IPS-18c (cell line): Measurements from ENCODE around the gene SORCS3.
"Not testable (repeated sequence)": the region's sequence is repeated elsewhere in the genome, so short reads cannot be mapped to it uniquely, and the experiment has no call there.

Experiments used
- H3K4me3 ChIP-seq: 2 replicates; pipeline ENCODE4 v1.7.0; 2013; ENCODE audit warnings: low read depth, mild to moderate bottlenecking, low read length, moderate library complexity; ENCODE audit not compliant: insufficient read depth
- H3K9me3 ChIP-seq: one replicate; pipeline ENCODE4 v1.6.1; 2013; ENCODE audit warnings: mild to moderate bottlenecking, low read length, moderate library complexity; ENCODE audit not compliant: control insufficient read depth, insufficient read depth

SORCS3 gene

DNA sequence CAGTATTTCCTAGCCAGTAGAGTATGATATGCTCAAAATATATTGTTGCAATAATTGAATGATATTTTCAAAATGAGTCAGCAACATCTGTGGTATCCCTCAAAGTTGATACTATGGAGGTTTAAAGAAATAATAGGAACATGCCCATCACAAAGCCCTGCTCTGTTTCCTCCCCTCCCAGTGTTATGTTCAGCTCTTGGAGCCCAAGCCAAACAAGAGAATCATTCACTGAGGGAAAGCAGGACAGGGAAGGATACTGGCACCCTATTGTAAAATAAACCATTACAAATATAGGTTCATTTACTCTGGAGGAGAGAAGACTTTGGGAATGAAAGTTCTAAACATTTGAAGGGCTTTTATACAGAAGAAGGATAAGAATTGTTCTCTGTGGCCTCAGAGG, 37.6 kb downstream of the SORCS3 start:
- H3K9me3 ChIP-seq, result no peaks in the 10 kb centered on the region
- H3K4me3 ChIP-seq, result no peak overlapping the region

DNA sequence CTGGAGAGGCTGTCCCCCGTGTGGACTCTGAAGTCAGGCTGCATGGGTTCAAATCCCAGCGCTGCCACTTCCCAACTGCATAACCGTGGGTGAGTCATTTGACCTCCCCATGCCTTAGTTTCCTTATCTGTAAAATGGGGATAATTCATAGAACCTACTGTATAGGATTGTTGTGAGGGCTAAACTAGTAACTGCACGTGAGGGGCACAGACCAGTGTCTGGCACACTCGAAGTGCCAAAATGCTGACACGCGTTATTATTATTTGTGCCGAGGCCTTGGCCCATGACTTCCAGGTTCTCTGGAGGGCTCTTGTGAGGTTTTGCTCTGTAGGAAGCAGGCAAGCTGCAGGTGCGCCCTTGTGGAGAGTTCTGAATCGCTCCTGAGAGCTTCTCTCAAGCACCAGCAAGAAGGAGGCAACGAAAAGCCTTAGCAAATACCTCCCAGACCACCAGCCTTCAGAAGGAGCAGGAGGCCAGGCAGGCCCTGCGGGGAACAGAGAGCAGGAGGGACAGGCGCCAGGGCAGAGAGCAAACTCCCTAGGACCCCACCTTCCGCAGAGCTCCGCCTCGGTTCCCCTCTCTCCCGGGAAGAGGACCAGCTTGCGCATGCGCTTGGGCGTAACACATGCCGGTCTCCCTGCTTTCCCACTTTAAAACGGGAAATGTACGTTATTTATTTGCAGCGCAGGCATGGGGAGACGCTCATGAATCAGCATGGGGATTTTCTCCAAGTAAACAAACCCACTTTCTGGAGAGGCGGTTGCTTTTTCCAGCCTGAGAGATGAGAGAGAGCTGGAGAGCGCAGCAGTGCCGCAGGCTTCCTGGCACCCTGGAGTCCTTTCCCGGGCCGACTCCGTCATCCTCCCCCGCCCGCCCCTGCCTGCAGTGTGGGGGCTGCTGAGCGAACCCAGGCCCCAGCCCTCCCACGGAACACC, 39.6 kb downstream of the SORCS3 start:
- peak overlapping the region; percentile 47; the same call in 1 of the 2 replicates for H3K4me3 ChIP-seq
- H3K9me3 ChIP-seq, result no peaks in the 10 kb centered on the region

DNA sequence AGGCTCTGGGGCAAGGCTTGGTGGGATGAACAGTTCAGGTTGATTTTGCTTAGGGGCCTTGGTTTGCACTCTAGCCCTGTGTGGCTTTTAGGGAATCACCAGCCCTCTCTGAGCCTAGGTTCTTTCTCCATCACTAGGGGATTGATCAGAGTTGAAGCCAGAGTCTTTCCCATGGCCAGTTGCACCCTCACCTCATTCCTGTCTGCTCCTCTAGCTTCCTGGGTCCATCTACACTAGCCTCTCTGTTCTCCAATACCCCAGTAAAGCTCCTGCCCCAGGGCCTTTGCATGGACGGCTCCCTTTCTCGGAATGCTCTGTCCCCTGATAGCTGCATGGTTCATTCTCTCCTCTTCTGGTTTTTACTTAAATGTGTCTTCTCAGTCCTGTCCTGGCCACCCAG, 40.4 kb downstream of the SORCS3 start:
- H3K4me3 ChIP-seq, result peak overlapping the region; percentile 47; the same call in 1 of the 2 replicates
- H3K9me3 ChIP-seq, result no peaks in the 10 kb centered on the region

DNA sequence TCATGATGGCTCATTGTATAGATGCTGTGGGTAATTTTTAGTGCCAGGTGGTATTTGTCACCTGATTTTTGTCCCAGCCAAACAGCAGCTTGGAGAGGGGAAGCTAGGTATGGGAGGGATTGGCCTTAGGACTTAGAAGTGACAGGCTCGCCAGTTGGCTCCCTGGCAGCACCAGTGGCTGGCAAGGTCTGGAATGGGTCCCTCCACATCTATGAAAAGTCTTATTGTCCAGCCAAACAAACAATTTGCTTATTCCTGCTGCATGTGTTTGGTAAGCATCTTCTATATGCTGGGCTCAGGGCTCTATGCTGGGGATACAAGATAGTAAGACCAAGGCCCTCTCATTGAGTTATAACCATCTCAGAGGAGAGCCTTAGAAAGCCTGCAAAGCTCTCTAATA, 42.5 kb downstream of the SORCS3 start:
- no peaks in the 10 kb centered on the region for H3K9me3 ChIP-seq
- no peak overlapping the region for H3K4me3 ChIP-seq

DNA sequence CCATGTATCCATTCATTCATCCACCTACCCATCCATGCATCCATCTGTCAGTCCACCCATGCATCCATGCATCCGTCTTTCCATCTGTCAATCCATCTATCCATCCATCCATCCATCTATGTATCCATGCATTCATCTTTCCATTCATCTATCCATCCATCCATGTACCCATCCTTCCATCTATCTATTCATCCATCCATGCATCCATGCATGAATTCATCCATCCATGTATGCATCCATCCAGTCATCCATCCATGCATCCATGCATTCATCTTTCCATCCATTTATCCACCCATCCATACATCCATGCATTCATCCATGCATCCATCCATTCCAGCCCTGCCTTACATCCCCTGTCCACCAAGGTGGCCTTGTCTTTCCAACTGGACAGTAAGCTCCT, 45.7 kb downstream of the SORCS3 start:
- Histone ChIP-seq H3K4me3 (no peak overlapping the region), H3K9me3 (no peaks in the 10 kb centered on the region)

DNA sequence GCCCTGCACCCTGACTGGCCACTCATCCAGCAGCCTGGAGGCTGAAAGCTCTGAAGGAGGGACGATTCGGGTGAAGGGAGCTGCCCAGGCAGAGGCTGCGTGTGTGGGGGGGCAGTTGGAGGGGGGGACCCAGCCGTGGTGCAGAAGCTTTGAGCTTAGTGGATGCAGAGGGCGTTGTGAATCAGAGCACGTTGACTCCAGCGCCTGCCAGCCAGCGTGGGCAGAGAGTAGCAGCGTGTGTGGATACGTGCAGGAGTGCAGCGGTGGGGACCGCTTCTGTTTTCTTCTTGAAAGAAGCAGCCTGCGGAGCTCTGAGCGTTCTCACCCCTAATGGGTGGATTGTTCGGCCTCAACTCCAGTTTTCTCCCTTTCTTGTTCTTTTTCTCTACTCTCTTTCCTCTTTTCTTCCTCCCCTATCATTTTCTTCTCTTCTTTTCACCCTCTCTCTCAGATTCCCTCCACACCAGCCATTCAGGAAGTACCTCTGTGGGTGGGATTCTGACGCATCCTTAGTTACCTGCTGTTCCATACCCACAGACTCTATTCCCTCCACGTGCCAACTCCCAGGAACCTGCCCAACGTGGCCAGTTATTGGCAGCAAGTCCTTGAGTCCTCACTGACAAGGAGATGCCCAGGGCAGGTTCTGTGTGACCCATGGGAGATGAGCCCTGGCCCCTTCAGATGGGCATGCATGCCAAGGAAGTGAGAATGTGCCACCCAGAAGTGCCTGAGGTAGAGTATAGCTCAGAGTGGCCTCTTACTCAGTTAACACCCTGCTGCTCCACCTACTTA, 47.4 kb downstream of the SORCS3 start:
- no peak overlapping the region for H3K4me3 ChIP-seq
- no peaks in the 10 kb centered on the region for H3K9me3 ChIP-seq

DNA sequence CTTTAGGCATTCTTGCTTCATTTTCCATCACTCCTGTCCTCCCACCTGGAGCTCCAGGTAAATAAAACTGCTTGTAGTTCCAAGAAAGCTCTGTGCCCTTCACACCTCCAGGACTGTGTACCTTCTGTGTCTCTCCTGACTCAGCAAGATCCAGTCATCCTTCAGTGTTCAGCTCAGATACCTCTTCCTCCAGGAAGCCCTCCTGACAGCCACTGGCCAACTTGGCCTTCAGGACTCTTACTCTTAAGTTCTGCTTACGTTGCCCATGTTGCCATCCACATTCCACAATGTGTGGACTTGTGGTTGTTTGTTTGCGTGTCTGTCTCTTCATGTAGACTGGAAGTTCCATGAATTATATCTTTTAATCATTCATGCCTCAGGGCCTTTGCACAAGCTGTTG, 48.0 kb downstream of the SORCS3 start:
- Histone ChIP-seq H3K4me3 (no peak overlapping the region), H3K9me3 (no peaks in the 10 kb centered on the region)

DNA sequence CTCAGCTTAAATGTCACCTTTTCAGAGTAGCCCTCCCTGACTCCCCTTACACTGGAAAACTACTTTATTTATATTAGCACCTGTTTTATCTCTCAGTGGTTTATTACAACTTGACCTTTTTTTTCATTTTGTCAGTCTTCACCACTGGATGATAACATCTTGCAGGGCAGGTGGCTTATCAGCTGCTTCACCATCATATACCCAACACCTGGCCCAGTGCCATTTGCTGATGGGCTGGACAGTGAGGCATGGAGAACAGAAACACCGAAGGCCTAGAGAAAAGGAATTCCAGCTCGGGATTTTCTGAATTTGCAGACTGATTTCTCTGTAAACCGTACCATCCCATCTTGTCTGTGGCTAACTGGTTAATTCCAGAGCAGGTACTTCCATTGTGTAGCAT, 48.5 kb downstream of the SORCS3 start:
- Histone ChIP-seq H3K4me3 (no peak overlapping the region), H3K9me3 (no peaks in the 10 kb centered on the region)

DNA sequence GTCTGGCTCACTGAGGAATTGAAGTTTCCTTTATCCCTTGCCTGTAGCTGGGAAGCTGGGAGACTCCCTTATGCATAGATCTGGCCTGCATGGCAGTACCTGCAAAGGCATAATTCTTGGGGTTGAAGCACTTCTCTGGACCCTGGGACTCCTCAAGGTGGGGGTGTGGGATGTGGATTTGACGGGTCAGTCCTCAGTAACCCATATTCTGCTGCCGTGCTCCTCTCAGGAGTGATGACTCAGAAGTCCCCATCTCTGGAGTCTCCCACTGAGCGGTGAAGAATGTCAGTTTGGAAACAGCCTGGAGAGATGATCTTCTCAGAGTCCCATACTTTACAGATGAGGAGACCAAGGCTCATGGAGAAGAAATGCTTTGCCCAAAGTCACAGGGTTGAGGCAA, 49.0 kb downstream of the SORCS3 start:
- H3K4me3 ChIP-seq, result no peak overlapping the region
- H3K9me3 ChIP-seq, result no peaks in the 10 kb centered on the region

DNA sequence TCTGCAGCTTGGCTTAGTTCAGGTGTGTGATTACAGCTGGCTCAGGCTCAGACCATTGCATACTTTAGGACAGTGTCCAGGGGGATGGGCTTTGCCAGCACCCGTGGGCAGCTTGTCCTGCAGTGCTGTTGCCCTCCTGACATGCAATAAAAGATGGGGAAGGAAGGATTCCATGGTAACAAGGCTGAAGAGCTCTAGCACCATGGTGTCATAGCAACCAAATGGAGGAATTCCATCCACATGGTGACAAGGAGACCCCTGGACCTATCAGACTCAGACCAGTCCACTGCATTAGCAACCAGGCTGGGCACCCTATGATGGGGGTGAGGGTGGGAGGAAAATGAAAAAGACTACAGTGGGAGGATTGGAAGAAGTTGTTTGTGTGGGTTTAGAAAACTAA, 49.9 kb downstream of the SORCS3 start:
- Histone ChIP-seq H3K9me3 (no peaks in the 10 kb centered on the region), H3K4me3 (no peak overlapping the region)

DNA sequence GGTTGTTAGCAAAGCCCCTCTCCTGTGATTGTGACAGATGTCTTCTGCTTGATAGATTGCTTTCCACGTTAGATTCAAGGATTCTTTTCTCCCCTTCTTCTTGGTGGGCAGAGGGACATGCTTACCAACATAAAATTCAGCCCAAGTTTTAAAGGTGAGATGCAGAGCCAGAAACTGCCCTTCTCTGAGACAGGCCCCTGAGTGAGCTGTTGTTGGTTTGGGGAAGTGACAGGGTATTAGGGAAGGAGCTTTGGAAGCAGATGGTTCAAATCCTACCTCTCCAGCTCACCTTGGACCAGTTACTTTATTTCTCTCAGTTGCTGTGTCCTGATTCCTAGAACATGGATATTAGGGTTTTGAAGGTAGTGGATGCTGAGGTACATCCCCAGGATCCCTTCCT, 53.0 kb downstream of the SORCS3 start:
- Histone ChIP-seq H3K9me3 (no peaks in the 10 kb centered on the region), H3K4me3 (no peak overlapping the region)

DNA sequence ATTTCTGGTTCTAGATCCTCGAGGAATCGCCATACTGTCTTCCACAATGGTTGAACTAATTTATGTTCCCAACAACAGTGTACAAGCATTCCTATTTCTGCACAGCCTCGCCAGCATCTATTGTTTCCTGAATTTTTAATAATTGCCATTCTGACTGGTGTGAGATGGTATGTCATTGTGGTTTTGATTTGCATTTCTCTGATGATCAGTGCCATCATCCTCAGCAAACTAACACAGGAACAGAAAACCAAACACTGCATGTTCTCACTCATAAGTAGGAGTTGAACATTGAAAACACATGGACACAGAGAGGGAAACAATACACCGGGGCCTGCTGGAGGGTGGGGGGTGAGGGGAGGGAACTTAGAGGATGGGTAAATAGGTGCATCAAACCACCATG, 62.2 kb downstream of the SORCS3 start:
- not testable (repeated sequence) for H3K9me3 ChIP-seq, H3K4me3 ChIP-seq

DNA sequence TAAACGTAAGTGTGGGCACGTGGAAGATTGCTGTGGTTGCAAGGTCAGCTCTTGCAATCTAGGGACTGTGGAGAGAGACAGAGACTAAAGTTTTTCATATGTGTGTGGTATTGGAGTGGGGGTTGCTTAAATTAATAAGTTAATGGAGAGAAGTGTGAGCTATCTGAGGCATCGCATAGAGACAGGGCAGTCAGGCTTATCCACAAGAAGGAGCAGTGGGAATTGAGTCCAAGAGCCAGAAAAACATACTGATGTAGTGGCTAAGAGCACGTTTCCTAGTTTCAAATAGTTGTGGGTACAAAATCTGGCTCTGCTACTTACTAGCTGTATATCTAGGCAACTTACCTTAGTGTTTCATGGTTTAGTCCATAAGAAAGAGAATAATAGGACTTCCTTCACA, 65.8 kb downstream of the SORCS3 start:
- no peak overlapping the region for H3K4me3 ChIP-seq

DNA sequence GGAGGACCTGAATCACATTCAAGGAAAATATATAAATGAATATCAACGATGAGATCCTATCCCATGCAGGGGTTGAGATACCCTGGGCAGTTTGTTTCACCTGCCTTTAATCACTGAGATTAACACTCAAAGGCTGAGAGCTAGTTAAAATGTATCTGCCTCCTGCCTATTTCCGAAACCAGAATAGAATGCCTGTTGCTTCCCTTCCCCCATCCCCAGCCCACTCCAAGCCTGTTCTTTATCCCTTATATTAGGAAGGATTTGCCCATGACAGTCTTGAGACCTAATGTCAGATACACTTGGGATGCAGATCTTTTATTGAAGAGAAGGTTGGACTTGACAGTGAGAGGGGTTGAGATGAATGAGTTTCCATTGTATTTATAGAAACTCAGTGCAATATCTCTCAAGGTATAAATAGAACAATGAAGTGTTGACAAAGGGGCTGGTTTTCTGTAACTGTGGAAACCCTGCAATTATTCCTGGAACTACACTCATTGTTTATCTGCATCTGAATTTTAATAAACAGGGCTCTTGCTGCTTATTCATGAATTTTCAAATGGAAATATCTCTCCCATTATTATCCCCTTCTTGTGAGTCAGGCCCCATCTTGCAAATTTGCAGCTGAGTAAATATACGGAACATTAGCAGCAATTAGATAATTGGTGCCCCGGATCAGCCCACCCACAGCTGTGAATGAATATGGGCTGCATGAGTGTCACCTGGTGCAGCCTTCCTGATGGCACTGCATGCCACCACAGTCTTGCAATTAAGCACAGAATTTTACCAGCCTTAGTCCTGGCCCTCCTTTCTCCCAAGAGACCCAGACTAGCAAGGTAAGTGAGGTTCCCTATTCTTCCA, 66.7 kb downstream of the SORCS3 start:
- no peak overlapping the region for H3K4me3 ChIP-seq
- no peaks in the 10 kb centered on the region for H3K9me3 ChIP-seq

More for the DNA sequence above, 65.8 kb downstream of the SORCS3 start:
- H3K9me3 ChIP-seq, result no peaks in the 10 kb centered on the region

DNA sequence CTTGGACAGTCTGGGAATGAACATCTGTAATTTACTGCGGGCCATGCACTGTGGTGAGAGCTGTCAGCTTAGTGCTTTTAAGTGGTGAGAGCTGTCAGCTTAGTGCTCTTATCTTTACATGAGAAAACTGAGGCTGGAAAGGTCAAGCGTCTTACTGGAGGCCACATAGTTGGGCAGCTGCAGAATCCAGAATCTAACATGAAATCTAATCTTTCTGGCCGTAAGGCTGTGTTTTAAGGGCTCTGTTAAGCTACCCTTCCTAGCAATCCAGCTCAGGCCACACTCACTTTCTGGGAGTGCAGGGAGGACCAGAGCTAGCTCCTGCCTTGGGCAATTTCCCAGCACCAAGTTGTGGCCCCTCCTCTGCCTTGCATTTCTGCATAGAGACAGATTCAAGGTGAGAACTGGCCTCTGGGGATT, 70.2 kb downstream of the SORCS3 start:
- H3K9me3 ChIP-seq, result no peaks in the 10 kb centered on the region
- no peak overlapping the region for H3K4me3 ChIP-seq

DNA sequence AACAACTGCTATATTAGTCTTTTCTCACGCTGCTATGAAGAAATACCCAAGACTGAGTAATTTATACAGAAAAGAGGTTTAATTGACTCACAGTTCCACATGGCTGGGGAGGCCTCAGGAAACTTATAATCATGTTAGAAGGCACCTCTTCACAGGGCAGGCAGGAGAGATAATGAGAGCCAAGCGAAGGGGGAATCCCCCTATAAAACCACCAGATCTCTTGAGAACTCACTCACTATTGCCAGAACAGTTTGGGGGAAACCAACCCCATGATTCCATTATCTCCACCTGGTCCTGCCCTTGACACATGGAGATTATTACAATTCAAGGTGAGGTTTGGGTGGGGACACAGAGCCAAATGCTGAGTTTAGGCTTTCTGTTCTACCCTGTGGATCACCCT, 89.5 kb downstream of the SORCS3 start:
- not testable (repeated sequence) for H3K4me3 ChIP-seq, H3K9me3 ChIP-seq

DNA sequence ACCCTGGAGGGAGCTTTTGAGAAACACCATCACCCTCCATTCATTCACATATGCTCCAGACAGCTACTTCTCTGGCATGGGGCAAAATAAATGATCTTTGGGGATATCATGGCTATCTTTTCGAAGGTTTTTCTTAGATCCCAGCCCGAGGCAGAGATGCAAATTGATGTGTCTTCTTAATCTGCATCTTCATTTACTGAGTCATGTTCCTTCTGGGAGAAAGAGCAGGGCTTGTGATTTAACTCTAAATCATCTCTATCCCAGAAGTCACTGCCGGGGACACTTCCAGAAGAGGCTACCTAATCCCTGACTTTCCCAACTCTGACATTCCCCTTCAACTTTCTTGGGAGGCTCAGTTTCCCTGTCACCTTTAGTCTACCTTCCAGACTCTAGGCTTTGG, 90.1 kb downstream of the SORCS3 start:
- Histone ChIP-seq H3K9me3 (no peaks in the 10 kb centered on the region), H3K4me3 (no peak overlapping the region)
